HG03196 (cell line): ENCODE results near the gene ASMT.
"Not testable (repeated sequence)": the region's sequence is repeated elsewhere in the genome, so short reads cannot be mapped to it uniquely, and the experiment has no call there.

Experiments used
- ATAC-seq: cut with Tn5 transposase; IDR thresholded peaks from one replicate; pipeline ENCODE4 v1.9.1; 2021; ENCODE audit not compliant: unreplicated experiment

ASMT gene

DNA sequence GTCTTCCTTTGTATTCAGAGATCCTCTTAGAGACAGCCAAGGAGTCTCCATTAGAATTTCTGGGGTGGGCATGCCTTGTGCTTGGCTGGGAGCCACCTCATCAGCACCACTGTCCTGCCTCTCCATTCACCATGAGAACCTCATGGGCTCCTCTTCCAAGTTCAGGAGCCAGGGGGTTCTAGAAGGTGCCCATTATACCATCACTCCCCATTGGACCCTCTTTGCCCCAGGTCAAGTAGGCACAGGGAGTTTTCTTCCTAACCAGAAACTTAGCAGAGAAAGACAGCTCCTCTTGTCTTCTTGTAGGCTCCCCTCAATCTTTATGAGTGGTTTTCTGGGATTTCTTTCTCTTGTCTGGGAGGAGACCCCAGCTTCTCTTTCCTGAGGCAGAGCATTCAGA, 31.1 kb downstream of the ASMT start:
- ATAC-seq = no peak

DNA sequence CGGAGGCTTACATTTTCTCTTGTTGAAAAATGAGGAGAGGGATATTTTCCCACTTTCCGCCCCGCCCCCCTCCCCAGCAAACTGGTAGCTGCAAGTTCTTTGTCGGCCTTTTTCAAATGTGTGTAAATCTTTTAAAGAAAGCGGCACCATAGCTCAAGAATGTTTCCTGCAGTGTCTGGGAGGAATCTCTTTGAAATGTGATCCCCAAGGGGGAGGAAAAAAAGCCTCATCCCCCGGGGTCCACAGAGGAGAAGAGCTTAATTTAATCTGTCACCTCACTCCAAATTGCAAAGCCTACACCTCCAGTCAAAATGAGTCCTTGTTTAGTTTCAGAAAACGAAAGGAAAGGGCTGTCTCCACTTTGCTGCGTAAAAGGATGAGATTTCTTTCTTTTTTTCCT, 34.8 kb downstream of the ASMT start:
- ATAC-seq = no peak

DNA sequence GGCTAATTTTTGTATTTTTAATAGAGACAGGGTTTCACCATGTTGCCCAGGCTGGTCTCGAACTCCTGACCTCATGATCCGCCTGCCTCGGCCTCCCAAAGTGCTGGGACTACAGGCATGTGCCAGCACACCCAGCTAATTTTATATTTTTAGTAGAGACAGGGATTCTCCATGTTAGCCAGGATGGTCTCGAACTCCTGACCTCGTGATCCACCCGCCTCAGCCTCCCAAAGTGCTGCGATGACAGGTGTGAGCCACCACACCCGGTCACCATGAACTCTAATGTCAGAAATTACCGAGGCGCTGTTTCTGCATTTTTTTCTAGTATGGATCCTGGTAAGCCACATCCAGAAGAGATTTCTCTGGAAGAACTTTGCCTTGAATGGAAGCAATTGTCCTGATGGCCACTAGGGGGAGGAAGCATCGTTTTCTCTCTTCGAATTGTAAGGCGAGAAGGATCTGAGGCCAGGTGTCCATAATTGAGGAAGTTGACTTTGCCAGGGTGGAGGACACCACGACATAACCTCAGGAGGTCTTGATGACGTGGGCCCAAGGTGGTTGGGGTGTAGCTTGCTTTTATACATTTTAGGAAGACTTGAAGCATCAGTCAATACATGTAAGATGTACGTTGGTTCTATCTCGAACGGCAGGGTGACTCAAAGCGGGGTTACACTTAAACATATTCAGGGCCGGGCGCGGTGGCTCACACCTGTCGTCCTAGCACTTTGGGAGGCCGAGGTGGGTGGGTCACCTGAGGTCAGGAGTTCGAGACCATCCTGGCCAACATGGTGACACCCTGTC, 37.4 kb downstream of the ASMT start:
- not testable (repeated sequence) for ATAC-seq

GRCh38 chrX:1656379-1656778, 41.5 kb downstream of the ASMT start:
- ATAC-seq = no peak

GRCh38 chrX:1657367-1658070, 42.7 kb downstream of the ASMT start:
- ATAC-seq = peak; percentile 42

DNA sequence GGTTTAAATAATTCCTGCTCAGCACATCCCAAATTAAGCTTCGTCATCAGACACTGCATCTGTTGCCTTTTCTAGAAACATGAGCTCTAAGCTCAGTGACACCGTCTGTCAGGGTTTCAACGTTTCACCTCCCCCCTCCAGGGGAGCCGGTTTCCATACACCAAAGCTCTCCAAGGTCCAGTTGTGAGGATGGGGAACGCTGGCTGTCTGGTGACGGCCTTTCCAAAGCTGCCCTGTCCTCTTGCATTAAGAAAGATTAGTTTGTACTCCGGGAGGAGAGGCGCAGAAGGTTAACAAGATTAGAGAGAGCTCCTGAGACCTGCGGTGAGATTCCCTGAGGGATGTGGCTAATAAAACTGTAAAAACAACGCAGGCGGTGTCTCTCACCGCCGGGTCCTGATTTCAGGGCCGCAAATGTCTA, 43.2 kb downstream of the ASMT start:
- ATAC-seq = peak; percentile 1

DNA sequence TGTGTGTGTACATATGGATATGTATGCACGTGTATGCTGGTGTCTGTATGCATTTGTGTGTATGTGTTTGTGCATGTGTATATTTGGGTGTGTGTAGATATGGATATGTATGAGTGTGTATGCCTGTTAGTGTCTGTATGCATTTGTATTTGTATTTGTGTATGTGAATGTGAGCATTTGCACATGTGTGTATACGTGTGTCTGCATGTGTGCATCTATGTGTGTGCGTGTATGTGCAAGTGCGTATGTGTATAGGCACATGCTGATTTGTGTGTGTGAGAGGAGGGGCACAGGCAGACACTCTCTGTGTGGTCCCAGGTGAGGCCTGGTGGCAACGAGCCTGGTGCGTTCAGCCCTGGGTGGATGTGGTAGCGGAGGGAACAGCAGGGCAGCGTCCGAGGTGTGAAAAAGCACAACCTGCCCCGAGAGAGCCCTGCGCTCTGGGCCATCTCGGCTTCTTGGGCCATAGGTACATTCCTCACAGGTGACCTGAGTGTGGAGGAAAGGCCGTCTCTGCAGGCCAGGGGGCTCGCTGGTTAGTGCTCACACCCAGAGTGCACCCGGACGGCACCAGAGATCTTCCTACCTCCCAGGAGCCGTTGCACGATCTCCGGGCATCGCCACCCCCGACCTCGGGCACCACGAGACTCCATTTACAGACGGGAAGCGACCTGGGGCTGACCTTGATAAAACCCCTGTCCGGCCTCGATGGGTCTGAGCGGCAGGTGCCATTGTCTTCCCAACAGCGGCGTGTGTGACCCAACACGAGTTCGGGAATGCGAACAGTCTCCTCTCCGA, 45.0 kb downstream of the ASMT start:
- ATAC-seq = no peak

- peak; percentile 86 for ATAC-seq
Measured at GRCh38 chrX:1661048-1661921, 46.4 kb downstream of the ASMT start.

DNA sequence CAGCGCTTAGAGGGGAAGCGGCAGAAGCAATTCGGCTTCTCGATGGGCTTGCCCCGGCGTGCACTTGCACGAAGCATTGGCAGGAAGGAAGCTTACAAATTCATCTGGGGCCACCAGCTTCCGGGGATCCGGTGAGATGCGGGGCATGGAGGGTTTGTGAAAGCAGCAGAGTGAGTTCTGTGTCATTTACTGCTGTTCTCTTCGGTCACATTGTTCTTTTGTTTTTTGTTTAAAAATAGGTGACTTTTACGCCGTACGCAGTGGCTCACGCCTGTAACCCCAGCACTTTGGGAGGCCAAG, 47.0 kb downstream of the ASMT start:
- ATAC-seq = no peak

GRCh38 chrX:1667566-1667965, 52.7 kb downstream of the ASMT start:
- no peak for ATAC-seq

DNA sequence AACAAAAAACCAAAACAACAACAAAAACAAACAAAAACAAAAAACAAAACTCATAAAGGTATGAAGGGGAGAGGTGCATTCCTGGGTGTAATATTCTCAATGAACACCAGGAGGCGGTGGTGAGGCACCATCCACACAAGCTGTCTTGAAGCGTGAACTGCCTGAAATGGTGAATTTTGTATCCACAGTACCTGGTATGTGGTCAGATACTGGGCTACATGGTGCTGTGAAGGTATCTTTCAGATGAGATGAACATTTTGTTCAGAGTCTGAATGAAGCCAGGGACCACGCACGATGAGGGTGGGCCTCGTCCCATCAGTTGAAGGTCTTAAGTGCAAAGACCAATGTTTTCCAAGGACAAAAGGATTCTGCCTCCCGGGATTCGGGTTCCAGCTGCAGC, 58.5 kb downstream of the ASMT start:
- no peak for ATAC-seq

GRCh38 chrX:1676866-1677265, 62.0 kb downstream of the ASMT start:
- ATAC-seq = no peak

DNA sequence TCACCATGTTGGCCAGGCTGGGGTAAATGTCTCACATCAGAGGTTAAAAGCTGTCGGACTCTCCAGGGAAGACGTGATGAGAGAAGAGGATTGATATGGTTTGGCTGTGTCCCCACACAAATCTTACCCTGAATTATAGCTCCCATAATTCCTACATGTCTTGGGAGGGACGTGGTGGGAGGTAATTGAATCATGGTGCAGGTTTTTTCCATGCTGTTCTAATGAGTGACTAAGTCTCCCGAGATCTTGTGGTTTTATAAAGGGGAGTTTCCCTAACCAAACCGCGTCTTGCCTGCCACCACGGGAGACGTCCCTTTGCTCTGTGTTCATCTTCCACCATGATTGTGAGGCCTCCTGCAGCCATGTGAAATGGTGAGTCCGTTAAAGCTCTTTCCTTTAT, 64.4 kb downstream of the ASMT start:
- ATAC-seq = no peak

DNA sequence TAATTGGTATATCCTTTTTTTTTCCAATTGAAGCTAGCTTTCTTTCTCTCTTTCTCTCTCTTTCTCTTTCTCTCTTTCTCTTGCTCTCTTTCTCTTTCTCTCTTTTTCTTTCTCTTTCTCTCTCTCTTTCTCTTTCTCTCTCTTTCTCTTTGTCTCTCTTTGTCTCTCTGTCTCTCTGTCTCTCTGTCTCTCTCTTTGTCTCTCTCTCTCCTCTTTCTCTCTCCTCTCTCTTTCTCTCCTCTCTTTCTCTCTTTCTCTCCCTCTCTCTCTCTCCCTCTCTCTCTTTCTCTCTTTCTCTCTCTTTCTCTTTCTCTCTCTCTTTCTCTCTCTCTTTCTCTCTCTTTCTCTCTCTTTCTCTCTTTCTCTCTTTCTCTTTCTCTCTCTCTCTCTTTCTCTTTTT, 66.6 kb downstream of the ASMT start:
- no peak for ATAC-seq

DNA sequence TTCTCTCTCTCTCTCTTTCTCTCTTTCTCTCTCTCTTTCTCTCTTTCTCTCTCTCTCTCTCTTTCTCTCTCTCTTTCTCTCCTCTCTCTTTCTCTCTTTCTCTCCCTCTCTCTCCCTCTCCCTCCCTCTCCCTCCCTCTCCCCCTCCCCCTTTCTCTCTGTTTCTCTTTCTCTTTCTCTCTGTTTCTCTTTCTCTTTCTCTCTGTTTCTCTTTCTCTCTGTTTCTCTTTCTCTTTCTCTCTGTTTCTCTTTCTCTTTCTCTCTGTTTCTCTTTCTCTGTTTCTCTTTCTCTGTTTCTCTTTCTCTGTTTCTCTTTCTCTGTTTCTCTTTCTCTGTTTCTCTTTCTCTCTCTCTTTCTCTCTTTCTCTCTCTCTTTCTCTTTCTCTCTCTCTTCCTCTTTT, 67.0 kb downstream of the ASMT start:
- ATAC-seq = not testable (repeated sequence)

GRCh38 chrX:1682501-1682900, 67.6 kb downstream of the ASMT start:
- not testable (repeated sequence) for ATAC-seq

- ATAC-seq = not testable (repeated sequence)
Measured at GRCh38 chrX:1684883-1685282, 70.0 kb downstream of the ASMT start.

- not testable (repeated sequence) for ATAC-seq
Measured at GRCh38 chrX:1685444-1685880, 70.6 kb downstream of the ASMT start.

DNA sequence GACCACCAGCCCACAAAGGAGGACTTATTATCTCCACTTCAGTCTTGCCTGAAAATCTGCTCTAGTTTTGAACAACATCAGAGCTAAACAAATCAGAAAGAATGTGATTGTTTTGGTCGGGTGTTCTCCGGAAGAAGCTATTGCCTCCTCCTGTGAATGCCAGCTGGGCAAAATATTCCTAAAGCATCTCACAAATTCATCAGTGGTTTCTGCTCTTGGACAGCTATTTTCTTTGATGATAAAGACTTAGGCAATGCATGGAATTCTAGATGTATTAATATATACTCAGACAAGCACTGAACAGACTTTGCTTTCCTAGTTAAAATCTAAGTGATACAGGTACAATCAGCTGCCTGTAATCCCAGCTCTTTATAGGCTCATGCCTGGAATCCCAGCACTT, 71.8 kb downstream of the ASMT start:
- no peak for ATAC-seq
